Measurements from ENCODE around the gene SGCG.
A peak's percentile ranks its signal among the peaks of the same experiment; 100 is the strongest.
"Not testable (repeated sequence)": the region's sequence is repeated elsewhere in the genome, so short reads cannot be mapped to it uniquely, and the experiment has no call there.

Gene SGCG

GRCh38 chr13:23212671-23213070, 31.9 kb downstream of the SGCG start:
- Histone ChIP-seq H3K4me3 (ENCODE audit: low read length) (no peak overlapping the region), H3K9ac (ENCODE audit: low read length) (no peak overlapping the region), H3K36me3 (ENCODE audit: control insufficient read depth, insufficient read depth, low read length, severe bottlenecking) (no peaks in the 10 kb centered on the region), H3K9me3 (ENCODE audit: control insufficient read depth, low read length) (peaks cover 8% of the 10 kb centered on the region), H3K27me3 (replicated peaks; ENCODE audit: control insufficient read depth, insufficient read depth, low read length) (no peaks in the 10 kb centered on the region), H3K4me1 (ENCODE audit: control insufficient read depth, insufficient read depth, low read length) (no peaks in the 10 kb centered on the region)
- peak; percentile 2 for DNase-seq (ENCODE audit: low read depth)

GRCh38 chr13:23231241-23231640, 50.5 kb downstream of the SGCG start:
- Histone ChIP-seq H3K4me1 (ENCODE audit: control insufficient read depth, insufficient read depth, low read length) (no peaks in the 10 kb centered on the region), H3K9me3 (ENCODE audit: control insufficient read depth, low read length) (peaks cover 3% of the 10 kb centered on the region), H3K36me3 (ENCODE audit: control insufficient read depth, insufficient read depth, low read length, severe bottlenecking) (no peaks in the 10 kb centered on the region), H3K27me3 (replicated peaks; ENCODE audit: control insufficient read depth, insufficient read depth, low read length) (no peaks in the 10 kb centered on the region), H3K4me3 (ENCODE audit: low read length) (no peak overlapping the region), H3K9ac (ENCODE audit: low read length) (no peak overlapping the region)
- DNase-seq (ENCODE audit: low read depth): no peak

GRCh38 chr13:23235994-23236393, 55.2 kb downstream of the SGCG start:
- no peaks in the 10 kb centered on the region for H3K4me1 ChIP-seq (ENCODE audit: control insufficient read depth, insufficient read depth, low read length)
- no peak for DNase-seq (ENCODE audit: low read depth)
- no peaks in the 10 kb centered on the region for H3K36me3 ChIP-seq (ENCODE audit: control insufficient read depth, insufficient read depth, low read length, severe bottlenecking)
- no peak overlapping the region for H3K4me3 ChIP-seq (ENCODE audit: low read length)
- H3K9ac ChIP-seq (ENCODE audit: low read length): no peak overlapping the region
- H3K9me3 ChIP-seq (ENCODE audit: control insufficient read depth, low read length): peaks cover 5% of the 10 kb centered on the region
- H3K27me3 ChIP-seq (replicated peaks; ENCODE audit: control insufficient read depth, insufficient read depth, low read length): no peaks in the 10 kb centered on the region

- H3K4me3 ChIP-seq (ENCODE audit: low read length): no peak overlapping the region
- no peak for DNase-seq (ENCODE audit: low read depth)
- H3K27me3 ChIP-seq (replicated peaks; ENCODE audit: control insufficient read depth, insufficient read depth, low read length): peaks cover 2% of the 10 kb centered on the region
- no peaks in the 10 kb centered on the region for H3K4me1 ChIP-seq (ENCODE audit: control insufficient read depth, insufficient read depth, low read length)
- H3K9ac ChIP-seq (ENCODE audit: low read length): no peak overlapping the region
- no peaks in the 10 kb centered on the region for H3K36me3 ChIP-seq (ENCODE audit: control insufficient read depth, insufficient read depth, low read length, severe bottlenecking)
- H3K9me3 ChIP-seq (ENCODE audit: control insufficient read depth, low read length): peaks cover 5% of the 10 kb centered on the region
Observed at GRCh38 chr13:23243066-23243465, 62.3 kb downstream of the SGCG start.

- DNase-seq (ENCODE audit: low read depth); H3K9ac ChIP-seq (ENCODE audit: low read length); H3K4me3 ChIP-seq (ENCODE audit: low read length); H3K27me3 ChIP-seq (replicated peaks; ENCODE audit: control insufficient read depth, insufficient read depth, low read length); H3K36me3 ChIP-seq (ENCODE audit: control insufficient read depth, insufficient read depth, low read length, severe bottlenecking); H3K4me1 ChIP-seq (ENCODE audit: control insufficient read depth, insufficient read depth, low read length); H3K9me3 ChIP-seq (ENCODE audit: control insufficient read depth, low read length): not testable (repeated sequence)
Observed at GRCh38 chr13:23248410-23248809, 67.6 kb downstream of the SGCG start.

GRCh38 chr13:23254506-23254905, 73.7 kb downstream of the SGCG start:
- no peaks in the 10 kb centered on the region for H3K9me3 ChIP-seq (ENCODE audit: control insufficient read depth, low read length)
- no peaks in the 10 kb centered on the region for H3K4me1 ChIP-seq (ENCODE audit: control insufficient read depth, insufficient read depth, low read length)
- H3K9ac ChIP-seq (ENCODE audit: low read length): no peak overlapping the region
- H3K36me3 ChIP-seq (ENCODE audit: control insufficient read depth, insufficient read depth, low read length, severe bottlenecking): no peaks in the 10 kb centered on the region
- no peak overlapping the region for H3K4me3 ChIP-seq (ENCODE audit: low read length)
- no peak for DNase-seq (ENCODE audit: low read depth)
- no peaks in the 10 kb centered on the region for H3K27me3 ChIP-seq (replicated peaks; ENCODE audit: control insufficient read depth, insufficient read depth, low read length)

GRCh38 chr13:23267571-23267970, 86.8 kb downstream of the SGCG start:
- H3K9me3 ChIP-seq (ENCODE audit: control insufficient read depth, low read length): no peaks in the 10 kb centered on the region
- DNase-seq (ENCODE audit: low read depth): no peak

GRCh38 chr13:23268441-23268840, 87.7 kb downstream of the SGCG start:
- H3K9ac ChIP-seq (ENCODE audit: low read length): no peak overlapping the region
- H3K4me1 ChIP-seq (ENCODE audit: control insufficient read depth, insufficient read depth, low read length): no peaks in the 10 kb centered on the region
- H3K4me3 ChIP-seq (ENCODE audit: low read length): no peak overlapping the region
- no peaks in the 10 kb centered on the region for H3K36me3 ChIP-seq (ENCODE audit: control insufficient read depth, insufficient read depth, low read length, severe bottlenecking)
- H3K9me3 ChIP-seq (ENCODE audit: control insufficient read depth, low read length): no peaks in the 10 kb centered on the region
- no peak for DNase-seq (ENCODE audit: low read depth)
- H3K27me3 ChIP-seq (replicated peaks; ENCODE audit: control insufficient read depth, insufficient read depth, low read length): no peaks in the 10 kb centered on the region

More at GRCh38 chr13:23267571-23267970, 86.8 kb downstream of the SGCG start:
- H3K4me1 ChIP-seq (ENCODE audit: control insufficient read depth, insufficient read depth, low read length): no peaks in the 10 kb centered on the region
- H3K4me3 ChIP-seq (ENCODE audit: low read length): no peak overlapping the region
- no peaks in the 10 kb centered on the region for H3K27me3 ChIP-seq (replicated peaks; ENCODE audit: control insufficient read depth, insufficient read depth, low read length)
- H3K36me3 ChIP-seq (ENCODE audit: control insufficient read depth, insufficient read depth, low read length, severe bottlenecking): no peaks in the 10 kb centered on the region
- H3K9ac ChIP-seq (ENCODE audit: low read length): no peak overlapping the region

- Histone ChIP-seq H3K4me3 (ENCODE audit: low read length) (no peak overlapping the region), H3K4me1 (ENCODE audit: control insufficient read depth, insufficient read depth, low read length) (no peaks in the 10 kb centered on the region), H3K36me3 (ENCODE audit: control insufficient read depth, insufficient read depth, low read length, severe bottlenecking) (no peaks in the 10 kb centered on the region), H3K9me3 (ENCODE audit: control insufficient read depth, low read length) (no peaks in the 10 kb centered on the region), H3K27me3 (replicated peaks; ENCODE audit: control insufficient read depth, insufficient read depth, low read length) (no peaks in the 10 kb centered on the region), H3K9ac (ENCODE audit: low read length) (no peak overlapping the region)
- DNase-seq (ENCODE audit: low read depth): no peak
Observed at GRCh38 chr13:23271331-23271730, 90.6 kb downstream of the SGCG start.

- Histone ChIP-seq H3K4me1 (ENCODE audit: control insufficient read depth, insufficient read depth, low read length) (no peaks in the 10 kb centered on the region), H3K27me3 (replicated peaks; ENCODE audit: control insufficient read depth, insufficient read depth, low read length) (no peaks in the 10 kb centered on the region), H3K36me3 (ENCODE audit: control insufficient read depth, insufficient read depth, low read length, severe bottlenecking) (no peaks in the 10 kb centered on the region), H3K9ac (ENCODE audit: low read length) (no peak overlapping the region), H3K9me3 (ENCODE audit: control insufficient read depth, low read length) (no peaks in the 10 kb centered on the region), H3K4me3 (ENCODE audit: low read length) (no peak overlapping the region)
- DNase-seq (ENCODE audit: low read depth): no peak
Observed at GRCh38 chr13:23273498-23273897, 92.7 kb downstream of the SGCG start.

- H3K4me3 ChIP-seq (ENCODE audit: low read length): no peak overlapping the region
- H3K27me3 ChIP-seq (replicated peaks; ENCODE audit: control insufficient read depth, insufficient read depth, low read length): no peaks in the 10 kb centered on the region
- H3K36me3 ChIP-seq (ENCODE audit: control insufficient read depth, insufficient read depth, low read length, severe bottlenecking): no peaks in the 10 kb centered on the region
Observed at GRCh38 chr13:23279321-23279720, 98.5 kb downstream of the SGCG start.

GRCh38 chr13:23288564-23288963, 107.8 kb downstream of the SGCG start:
- no peaks in the 10 kb centered on the region for H3K36me3 ChIP-seq (ENCODE audit: control insufficient read depth, insufficient read depth, low read length, severe bottlenecking)

More at GRCh38 chr13:23279321-23279720, 98.5 kb downstream of the SGCG start:
- no peaks in the 10 kb centered on the region for H3K9me3 ChIP-seq (ENCODE audit: control insufficient read depth, low read length)
- no peak overlapping the region for H3K9ac ChIP-seq (ENCODE audit: low read length)
- DNase-seq (ENCODE audit: low read depth): no peak
- H3K4me1 ChIP-seq (ENCODE audit: control insufficient read depth, insufficient read depth, low read length): no peaks in the 10 kb centered on the region

More at GRCh38 chr13:23288564-23288963, 107.8 kb downstream of the SGCG start:
- H3K27me3 ChIP-seq (replicated peaks; ENCODE audit: control insufficient read depth, insufficient read depth, low read length): no peaks in the 10 kb centered on the region
- peak overlapping the region; percentile 46 for H3K4me3 ChIP-seq (ENCODE audit: low read length)
- H3K9ac ChIP-seq (ENCODE audit: low read length): no peak overlapping the region
- H3K9me3 ChIP-seq (ENCODE audit: control insufficient read depth, low read length): no peaks in the 10 kb centered on the region
- no peak for DNase-seq (ENCODE audit: low read depth)
- peaks cover 23% of the 10 kb centered on the region for H3K4me1 ChIP-seq (ENCODE audit: control insufficient read depth, insufficient read depth, low read length)

All from adipocyte (in vitro differentiated cells).